GM12878 (cell line): Measurements from ENCODE around the gene POP5. TPM values are rescaled to one million over a fixed set of nuclear protein-coding genes. Genes with fewer than 3 reads are reported as not detected.

Experiments used
- ATF2 ChIP-seq: IDR thresholded peaks from 2 replicates; pipeline ENCODE4 v1.6.1; 2012; ENCODE audit warnings: low read length, inconsistent platforms
- BMI1 ChIP-seq: fragments of 450-650 bp; IDR thresholded peaks from 2 replicates; pipeline ENCODE4 v1.6.1; 2016; ENCODE audit warnings: mild to moderate bottlenecking, moderate library complexity, borderline replicate concordance
- CBX3 ChIP-seq: fragments of 200-600 bp; sonication (generic); IDR thresholded peaks from 2 replicates; pipeline ENCODE4 v1.6.1; 2016; ENCODE audit warnings: low read depth, borderline replicate concordance
- ELK1 ChIP-seq: IDR thresholded peaks from 2 replicates; pipeline ENCODE4 v1.6.1; 2012; ENCODE audit warnings: low read depth, low read length, improper control_type of control experiment
- ETV6 ChIP-seq, 2 experiments: fragments of 450-650 bp in 1 of 2; IDR thresholded peaks in 1 of 2; conservative IDR thresholded peaks in 1 of 2; 2 replicates each; pipeline ENCODE4 v1.6.1; 2014; ENCODE audit warnings: antibody characterized with exemption in 1 of 2, borderline replicate concordance in 1 of 2, low read depth in 1 of 2, mild to moderate bottlenecking in 1 of 2, moderate library complexity in 1 of 2
- FOXM1 ChIP-seq: IDR thresholded peaks from 2 replicates; pipeline ENCODE4 v1.6.1; 2012; ENCODE audit warnings: low read depth, mild to moderate bottlenecking, inconsistent platforms, low read length, moderate library complexity
- IKZF1 ChIP-seq: fragments of 450-650 bp; conservative IDR thresholded peaks from 2 replicates; pipeline ENCODE4 v1.6.1; 2017; ENCODE audit warnings: antibody characterized with exemption, mild to moderate bottlenecking
- RCOR1 ChIP-seq: conservative IDR thresholded peaks from 2 replicates; pipeline ENCODE4 v1.6.1; 2012; ENCODE audit warnings: low read depth, low read length, improper control_type of control experiment
- SUZ12 ChIP-seq: fragments of 200-600 bp; sonication (generic); IDR thresholded peaks from one replicate; pipeline ENCODE4 v1.6.1; 2018; ENCODE audit warnings: antibody characterized with exemption, mild to moderate bottlenecking; ENCODE audit not compliant: unreplicated experiment
- TBL1XR1 ChIP-seq: IDR thresholded peaks from 2 replicates; pipeline ENCODE4 v1.6.1; 2012; ENCODE audit warnings: low read depth, low read length, improper control_type of control experiment
- TCF3 ChIP-seq: IDR thresholded peaks from 2 replicates; pipeline ENCODE4 v1.6.1; 2012; ENCODE audit warnings: low read depth, mild to moderate bottlenecking, low read length, borderline replicate concordance; ENCODE audit not compliant: insufficient read depth
- ZBED1 ChIP-seq: IDR thresholded peaks from 2 replicates; pipeline ENCODE4 v1.6.1; 2016; ENCODE audit warnings: borderline replicate concordance
- polyA plus RNA-seq, 11 experiments: library from polyadenylated mRNA; depleted of rRNA in 4 of 11; unstranded in 6 of 11; stranded (reverse) in 5 of 11; fragments of >200 nt; fragmentation: Nextera tagmentation in 4 of 11; fragmentation: Illumina TruSeq in 1 of 11; extraction: Ambion mirVana in 4 of 11; extraction: Trizol in 1 of 11; gene quantifications; 1 replicate in 1 of 11; 2 replicates in 10 of 11; pipeline versions ENCODE4 v1.2.1 to v1.2.3, GENCODE V29; 2011 to 2016; ENCODE audit warnings: inconsistent platforms in 2 of 11, missing spikeins in 2 of 11, low read depth in 1 of 11
- total RNA-seq, 4 experiments: library from RNA; depleted of rRNA in 3 of 4; stranded (reverse); fragments of >200 nt in 3 of 4; fragmentation: Illumina TruSeq in 1 of 4; extraction: Trizol in 1 of 4; gene quantifications; 2 replicates each; pipeline versions ENCODE4 v1.2.1 to v1.2.3, GENCODE V29; 2013 to 2021
- TF ChIP-seq, protein P1 (sequence below): IDR thresholded peaks from 2 replicates; pipeline ENCODE4 v1.6.1; 2012; ENCODE audit warnings: improper control_type of control experiment, low read depth, low read length; ENCODE audit not compliant: insufficient replicate concordance
- TF ChIP-seq, protein P2 (sequence below): fragments of 450-650 bp; IDR thresholded peaks from 2 replicates; pipeline ENCODE4 v1.6.1; 2017; ENCODE audit warnings: mild to moderate bottlenecking, low read depth, inconsistent platforms; ENCODE audit not compliant: poor library complexity, severe bottlenecking
- TF ChIP-seq, protein P3 (sequence below), 3 experiments: IDR thresholded peaks in 2 of 3; conservative IDR thresholded peaks in 1 of 3; 2 replicates each; pipeline ENCODE4 v1.5.1; 2011; ENCODE audit warnings: low read depth in 3 of 3, low read length in 3 of 3, mild to moderate bottlenecking in 3 of 3, control low read depth in 2 of 3, moderate library complexity in 2 of 3, inconsistent platforms in 1 of 3, mixed read lengths in 1 of 3; ENCODE audit not compliant: control insufficient read depth in 2 of 3, insufficient read depth in 1 of 3; ENCODE audit errors: extremely low read depth in 1 of 3

The POP5 gene
- total and polyA plus RNA-seq, 10 of the 15 experiments (the other 5 are each of a cell fraction or from before 2014, with no cell fraction given): 50.3 to 234 (median 83.7) TPM

DNA sequence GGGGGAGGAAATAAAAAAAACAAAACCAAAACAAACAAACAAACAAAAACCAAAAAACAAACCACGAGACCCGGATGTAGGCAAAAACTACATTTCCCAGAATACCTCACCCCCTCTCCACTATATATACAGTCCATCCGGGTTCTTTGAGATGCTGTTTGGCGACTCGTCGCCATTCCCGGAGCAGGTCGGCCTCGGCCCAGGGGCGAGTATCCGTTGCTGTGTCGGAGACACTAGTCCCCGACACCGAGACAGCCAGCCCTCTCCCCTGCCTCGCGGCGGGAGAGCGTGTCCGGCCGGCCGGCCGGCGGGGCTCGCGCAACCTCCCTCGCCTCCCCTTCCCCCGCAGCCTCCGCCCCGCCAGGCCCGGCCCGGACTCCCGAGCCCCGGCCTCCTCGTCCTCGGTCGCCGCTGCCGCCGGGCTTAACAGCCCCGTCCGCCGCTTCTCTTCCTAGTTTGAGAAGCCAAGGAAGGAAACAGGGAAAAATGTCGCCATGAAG lies 46.9 kb downstream of the POP5 start, which contains the start of gene RNF10 (continued):
- TF ChIP-seq, protein P1, sequence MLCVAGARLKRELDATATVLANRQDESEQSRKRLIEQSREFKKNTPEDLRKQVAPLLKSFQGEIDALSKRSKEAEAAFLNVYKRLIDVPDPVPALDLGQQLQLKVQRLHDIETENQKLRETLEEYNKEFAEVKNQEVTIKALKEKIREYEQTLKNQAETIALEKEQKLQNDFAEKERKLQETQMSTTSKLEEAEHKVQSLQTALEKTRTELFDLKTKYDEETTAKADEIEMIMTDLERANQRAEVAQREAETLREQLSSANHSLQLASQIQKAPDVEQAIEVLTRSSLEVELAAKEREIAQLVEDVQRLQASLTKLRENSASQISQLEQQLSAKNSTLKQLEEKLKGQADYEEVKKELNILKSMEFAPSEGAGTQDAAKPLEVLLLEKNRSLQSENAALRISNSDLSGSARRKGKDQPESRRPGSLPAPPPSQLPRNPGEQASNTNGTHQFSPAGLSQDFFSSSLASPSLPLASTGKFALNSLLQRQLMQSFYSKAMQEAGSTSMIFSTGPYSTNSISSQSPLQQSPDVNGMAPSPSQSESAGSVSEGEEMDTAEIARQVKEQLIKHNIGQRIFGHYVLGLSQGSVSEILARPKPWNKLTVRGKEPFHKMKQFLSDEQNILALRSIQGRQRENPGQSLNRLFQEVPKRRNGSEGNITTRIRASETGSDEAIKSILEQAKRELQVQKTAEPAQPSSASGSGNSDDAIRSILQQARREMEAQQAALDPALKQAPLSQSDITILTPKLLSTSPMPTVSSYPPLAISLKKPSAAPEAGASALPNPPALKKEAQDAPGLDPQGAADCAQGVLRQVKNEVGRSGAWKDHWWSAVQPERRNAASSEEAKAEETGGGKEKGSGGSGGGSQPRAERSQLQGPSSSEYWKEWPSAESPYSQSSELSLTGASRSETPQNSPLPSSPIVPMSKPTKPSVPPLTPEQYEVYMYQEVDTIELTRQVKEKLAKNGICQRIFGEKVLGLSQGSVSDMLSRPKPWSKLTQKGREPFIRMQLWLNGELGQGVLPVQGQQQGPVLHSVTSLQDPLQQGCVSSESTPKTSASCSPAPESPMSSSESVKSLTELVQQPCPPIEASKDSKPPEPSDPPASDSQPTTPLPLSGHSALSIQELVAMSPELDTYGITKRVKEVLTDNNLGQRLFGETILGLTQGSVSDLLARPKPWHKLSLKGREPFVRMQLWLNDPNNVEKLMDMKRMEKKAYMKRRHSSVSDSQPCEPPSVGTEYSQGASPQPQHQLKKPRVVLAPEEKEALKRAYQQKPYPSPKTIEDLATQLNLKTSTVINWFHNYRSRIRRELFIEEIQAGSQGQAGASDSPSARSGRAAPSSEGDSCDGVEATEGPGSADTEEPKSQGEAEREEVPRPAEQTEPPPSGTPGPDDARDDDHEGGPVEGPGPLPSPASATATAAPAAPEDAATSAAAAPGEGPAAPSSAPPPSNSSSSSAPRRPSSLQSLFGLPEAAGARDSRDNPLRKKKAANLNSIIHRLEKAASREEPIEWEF: no peak
- TF ChIP-seq ETV6 (conservative IDR thresholded peaks at IDR 0.05 in 1 of 2, IDR thresholded peaks at IDR 0.05 in 1 of 2; ENCODE audit: borderline replicate concordance in 1 of 2, low read depth in 1 of 2) (no peak), CBX3 (no peak), RCOR1 (no peak), ZBED1 (no peak), TCF3 (no peak), ELK1 (peak; percentile 40; the same call in 1 of the 2 replicates), BMI1 (no peak), ATF2 (no peak), IKZF1 (peak; percentile 51; the same call in 1 of the 2 replicates), SUZ12 (no peak), TBL1XR1 (no peak), FOXM1 (no peak)
- TF ChIP-seq, protein P2, sequence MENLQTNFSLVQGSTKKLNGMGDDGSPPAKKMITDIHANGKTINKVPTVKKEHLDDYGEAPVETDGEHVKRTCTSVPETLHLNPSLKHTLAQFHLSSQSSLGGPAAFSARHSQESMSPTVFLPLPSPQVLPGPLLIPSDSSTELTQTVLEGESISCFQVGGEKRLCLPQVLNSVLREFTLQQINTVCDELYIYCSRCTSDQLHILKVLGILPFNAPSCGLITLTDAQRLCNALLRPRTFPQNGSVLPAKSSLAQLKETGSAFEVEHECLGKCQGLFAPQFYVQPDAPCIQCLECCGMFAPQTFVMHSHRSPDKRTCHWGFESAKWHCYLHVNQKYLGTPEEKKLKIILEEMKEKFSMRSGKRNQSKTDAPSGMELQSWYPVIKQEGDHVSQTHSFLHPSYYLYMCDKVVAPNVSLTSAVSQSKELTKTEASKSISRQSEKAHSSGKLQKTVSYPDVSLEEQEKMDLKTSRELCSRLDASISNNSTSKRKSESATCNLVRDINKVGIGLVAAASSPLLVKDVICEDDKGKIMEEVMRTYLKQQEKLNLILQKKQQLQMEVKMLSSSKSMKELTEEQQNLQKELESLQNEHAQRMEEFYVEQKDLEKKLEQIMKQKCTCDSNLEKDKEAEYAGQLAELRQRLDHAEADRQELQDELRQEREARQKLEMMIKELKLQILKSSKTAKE: no peak
- TF ChIP-seq, protein P3, sequence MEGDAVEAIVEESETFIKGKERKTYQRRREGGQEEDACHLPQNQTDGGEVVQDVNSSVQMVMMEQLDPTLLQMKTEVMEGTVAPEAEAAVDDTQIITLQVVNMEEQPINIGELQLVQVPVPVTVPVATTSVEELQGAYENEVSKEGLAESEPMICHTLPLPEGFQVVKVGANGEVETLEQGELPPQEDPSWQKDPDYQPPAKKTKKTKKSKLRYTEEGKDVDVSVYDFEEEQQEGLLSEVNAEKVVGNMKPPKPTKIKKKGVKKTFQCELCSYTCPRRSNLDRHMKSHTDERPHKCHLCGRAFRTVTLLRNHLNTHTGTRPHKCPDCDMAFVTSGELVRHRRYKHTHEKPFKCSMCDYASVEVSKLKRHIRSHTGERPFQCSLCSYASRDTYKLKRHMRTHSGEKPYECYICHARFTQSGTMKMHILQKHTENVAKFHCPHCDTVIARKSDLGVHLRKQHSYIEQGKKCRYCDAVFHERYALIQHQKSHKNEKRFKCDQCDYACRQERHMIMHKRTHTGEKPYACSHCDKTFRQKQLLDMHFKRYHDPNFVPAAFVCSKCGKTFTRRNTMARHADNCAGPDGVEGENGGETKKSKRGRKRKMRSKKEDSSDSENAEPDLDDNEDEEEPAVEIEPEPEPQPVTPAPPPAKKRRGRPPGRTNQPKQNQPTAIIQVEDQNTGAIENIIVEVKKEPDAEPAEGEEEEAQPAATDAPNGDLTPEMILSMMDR (IDR thresholded peaks at IDR 0.05 in 2 of 3, conservative IDR thresholded peaks at IDR 0.05 in 1 of 3; ENCODE audit: control insufficient read depth in 2 of 3, extremely low read depth in 1 of 3, insufficient read depth in 1 of 3, low read depth in 3 of 3, low read length in 3 of 3): no peak
